Measurements from ENCODE around the gene ERAL1. TPM values are rescaled to one million over a fixed set of nuclear protein-coding genes. Genes with fewer than 3 reads are reported as not detected.
"Not testable (repeated sequence)": the region's sequence is repeated elsewhere in the genome, so short reads cannot be mapped to it uniquely, and the experiment has no call there.

ERAL1 gene
- total RNA-seq, 4 donors from 2014 or later = 19.0 to 67.6 (median 32.3) TPM

GRCh38 chr17:28848667-28849066, 6.1 kb upstream of the ERAL1 start:
- peak in 1 of 4 experiments; percentile 8 for TF ChIP-seq CTCF (IDR thresholded peaks at IDR 0.05)
- H3K36me3 ChIP-seq; intact Hi-C loops (cut with DNase I; ENCODE audit: low total_unique reads); H3K27ac ChIP-seq; H3K9me3 ChIP-seq; DNase-seq; H3K4me3 ChIP-seq; H3K27me3 ChIP-seq; H3K4me1 ChIP-seq: not testable (repeated sequence)

- Histone ChIP-seq H3K27me3 (no peaks in the 10 kb centered on the region), H3K4me1 (no peaks in the 10 kb centered on the region), H3K4me3 (no peak overlapping the region), H3K36me3 (no peaks in the 10 kb centered on the region), H3K27ac (no peak overlapping the region), H3K9me3 (no peaks in the 10 kb centered on the region)
- DNase-seq = no peak
- intact Hi-C loops (cut with DNase I; ENCODE audit: low total_unique reads) = no loop called here
- TF ChIP-seq POLR2A (IDR thresholded peaks at IDR 0.05) (no peak), CTCF (IDR thresholded peaks at IDR 0.05) (no peak)
Observed at GRCh38 chr17:28849281-28849680, 5.5 kb upstream of the ERAL1 start.

GRCh38 chr17:28853295-28853694, 1.5 kb upstream of the ERAL1 start:
- Histone ChIP-seq H3K9me3 (no peaks in the 10 kb centered on the region), H3K27me3 (no peaks in the 10 kb centered on the region), H3K4me3 (no peak overlapping the region), H3K27ac (no peak overlapping the region), H3K36me3 (no peaks in the 10 kb centered on the region), H3K4me1 (no peaks in the 10 kb centered on the region)
- intact Hi-C loops (cut with DNase I; ENCODE audit: low total_unique reads) = loop anchor here (10.0 kb wide), 1 partner anchor 88 kb away; no protein-coding TSS in a partner anchor
- DNase-seq = no peak
- TF ChIP-seq POLR2A (IDR thresholded peaks at IDR 0.05) (no peak), CTCF (IDR thresholded peaks at IDR 0.05) (no peak)

- intact Hi-C loops (cut with DNase I; ENCODE audit: low total_unique reads) = loop anchor here (10.0 kb wide), 1 partner anchor 91 kb away; no protein-coding TSS in a partner anchor
- Histone ChIP-seq H3K36me3 (no peaks in the 10 kb centered on the region), H3K4me1 (no peaks in the 10 kb centered on the region), H3K27me3 (no peaks in the 10 kb centered on the region), H3K4me3 (peak overlapping the region; percentile 59 to 88), H3K27ac (peak overlapping the region; percentile 75 to 76), H3K9me3 (no peaks in the 10 kb centered on the region)
- no peak for DNase-seq
- no peak for TF ChIP-seq POLR2A (IDR thresholded peaks at IDR 0.05)
- TF ChIP-seq CTCF (IDR thresholded peaks at IDR 0.05) = no peak
Observed at GRCh38 chr17:28855336-28855679, 492 bp downstream of the ERAL1 start.

- TF ChIP-seq POLR2A (IDR thresholded peaks at IDR 0.05) (no peak), CTCF (IDR thresholded peaks at IDR 0.05) (no peak)
- no peak for DNase-seq
- intact Hi-C loops (cut with DNase I; ENCODE audit: low total_unique reads) = loop anchor here (10.0 kb wide), 1 partner anchor 91 kb away; no protein-coding TSS in a partner anchor
- Histone ChIP-seq H3K36me3 (no peaks in the 10 kb centered on the region), H3K4me3 (no peak overlapping the region), H3K27ac (no peak overlapping the region), H3K9me3 (no peaks in the 10 kb centered on the region), H3K27me3 (no peaks in the 10 kb centered on the region), H3K4me1 (no peaks in the 10 kb centered on the region)
Observed at GRCh38 chr17:28856028-28856574, 1.3 kb downstream of the ERAL1 start.
